ENCODE measurements around the gene IVNS1ABP. TPM values are rescaled to one million over a fixed set of nuclear protein-coding genes. Genes with fewer than 3 reads are reported as not detected.

IVNS1ABP gene
- total and polyA plus RNA-seq, 4 experiments from 2014 or later: 74.0 to 187 (median 129) TPM

Other genes with a start within 250 kb of the IVNS1ABP start
- gene TRMT1L, start 160.3 kb downstream of the IVNS1ABP start, total RNA-seq: 10 to 100 TPM; 31.7 to 33.9 TPM
- 10 to 100 TPM in 1 of 2 donors, 1 to 10 TPM in 1; 7.1 to 23.1 TPM for gene TRMT1L, start 160.3 kb downstream of the IVNS1ABP start, polyA plus RNA-seq
- gene SWT1, start 160.1 kb downstream of the IVNS1ABP start, total RNA-seq: 10 to 100 TPM in 1 of 2 experiments, 1 to 10 TPM in 1; 9.7 to 10.6 TPM
- 1 to 10 TPM; 5.8 to 6.0 TPM for gene SWT1, start 160.1 kb downstream of the IVNS1ABP start, polyA plus RNA-seq

Measured in CD4-positive, alpha-beta memory T cell (primary cell).